ENCODE results near the gene GPHN.

DNA sequence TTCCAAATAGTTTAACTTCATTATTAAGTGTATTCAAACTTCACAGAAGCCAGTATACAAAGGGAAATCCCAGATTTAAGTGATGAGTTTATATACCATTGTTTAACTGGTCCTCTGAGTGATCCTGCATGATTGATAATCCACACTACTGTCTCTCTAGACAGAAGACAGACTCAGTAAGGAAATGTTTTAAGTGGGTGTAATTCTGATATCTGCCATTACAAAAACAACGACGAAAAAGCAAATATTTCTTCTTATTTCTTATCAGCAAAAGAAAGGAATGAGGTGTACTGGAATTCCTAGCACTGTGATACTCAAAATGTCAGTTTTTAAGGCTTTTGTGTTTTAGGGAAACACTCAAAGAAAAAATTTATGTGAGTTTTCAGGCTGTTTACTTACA lies 127.5 kb downstream of the GPHN start:
- TF ChIP-seq, protein P1, sequence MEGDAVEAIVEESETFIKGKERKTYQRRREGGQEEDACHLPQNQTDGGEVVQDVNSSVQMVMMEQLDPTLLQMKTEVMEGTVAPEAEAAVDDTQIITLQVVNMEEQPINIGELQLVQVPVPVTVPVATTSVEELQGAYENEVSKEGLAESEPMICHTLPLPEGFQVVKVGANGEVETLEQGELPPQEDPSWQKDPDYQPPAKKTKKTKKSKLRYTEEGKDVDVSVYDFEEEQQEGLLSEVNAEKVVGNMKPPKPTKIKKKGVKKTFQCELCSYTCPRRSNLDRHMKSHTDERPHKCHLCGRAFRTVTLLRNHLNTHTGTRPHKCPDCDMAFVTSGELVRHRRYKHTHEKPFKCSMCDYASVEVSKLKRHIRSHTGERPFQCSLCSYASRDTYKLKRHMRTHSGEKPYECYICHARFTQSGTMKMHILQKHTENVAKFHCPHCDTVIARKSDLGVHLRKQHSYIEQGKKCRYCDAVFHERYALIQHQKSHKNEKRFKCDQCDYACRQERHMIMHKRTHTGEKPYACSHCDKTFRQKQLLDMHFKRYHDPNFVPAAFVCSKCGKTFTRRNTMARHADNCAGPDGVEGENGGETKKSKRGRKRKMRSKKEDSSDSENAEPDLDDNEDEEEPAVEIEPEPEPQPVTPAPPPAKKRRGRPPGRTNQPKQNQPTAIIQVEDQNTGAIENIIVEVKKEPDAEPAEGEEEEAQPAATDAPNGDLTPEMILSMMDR (IDR thresholded peaks at IDR 0.05; ENCODE audit: extremely low read depth in 1 of 2, insufficient read depth in 1 of 2, low read depth in 1 of 2, low read length in 2 of 2): no peak
- TF ChIP-seq JUN (IDR thresholded peaks at IDR 0.05; ENCODE audit: borderline replicate concordance, insufficient read depth, insufficient read length, low read depth): no peak
